DMS153 treated with DMSO at 0.1 percent for 48 hours (cell line): ENCODE data around the gene RAB40B.
"Not testable (repeated sequence)": the region's sequence is repeated elsewhere in the genome, so short reads cannot be mapped to it uniquely, and the experiment has no call there.

Experiments
- DNase-seq: peaks from one replicate; lab custom pipeline; 2025; ENCODE audit not compliant: unreplicated experiment; lab: John Stamatoyannopoulos, UW

Gene RAB40B

GRCh38 chr17:82668631-82669099, 29.8 kb downstream of the RAB40B start:
- DNase-seq = peak; percentile 21

- no peak for DNase-seq
Observed at GRCh38 chr17:82668024-82668630, 30.4 kb downstream of the RAB40B start.

GRCh38 chr17:82667668-82668000, 30.9 kb downstream of the RAB40B start:
- DNase-seq = no peak

GRCh38 chr17:82666931-82667667, 31.4 kb downstream of the RAB40B start:
- DNase-seq = no peak

GRCh38 chr17:82665891-82666290, 32.6 kb downstream of the RAB40B start:
- DNase-seq = no peak

GRCh38 chr17:82665217-82665616, 33.3 kb downstream of the RAB40B start:
- DNase-seq = no peak

- DNase-seq = no peak
Observed at GRCh38 chr17:82664701-82665182, 33.8 kb downstream of the RAB40B start.

GRCh38 chr17:82664276-82664575, 34.3 kb downstream of the RAB40B start:
- no peak for DNase-seq

- no peak for DNase-seq
Observed at GRCh38 chr17:82663381-82664275, 34.9 kb downstream of the RAB40B start.

GRCh38 chr17:82662711-82663261, 35.7 kb downstream of the RAB40B start:
- no peak for DNase-seq

GRCh38 chr17:82661717-82662683, 36.5 kb downstream of the RAB40B start:
- DNase-seq = no peak

GRCh38 chr17:82659886-82660285, 38.6 kb downstream of the RAB40B start:
- DNase-seq = no peak

GRCh38 chr17:82658796-82659452, 39.6 kb downstream of the RAB40B start:
- DNase-seq = no peak

- no peak for DNase-seq
Observed at GRCh38 chr17:82658331-82658730, 40.2 kb downstream of the RAB40B start.

GRCh38 chr17:82657926-82658325, 40.6 kb downstream of the RAB40B start:
- DNase-seq = no peak

- no peak for DNase-seq
Observed at GRCh38 chr17:82656266-82656665, 42.2 kb downstream of the RAB40B start.

GRCh38 chr17:82655523-82655922, 43.0 kb downstream of the RAB40B start:
- no peak for DNase-seq

- no peak for DNase-seq
Observed at GRCh38 chr17:82655038-82655479, 43.4 kb downstream of the RAB40B start.

GRCh38 chr17:82654611-82655010, 43.9 kb downstream of the RAB40B start:
- not testable (repeated sequence) for DNase-seq
